ENCODE measurements around the gene CNOT8. TPM values are rescaled to one million over a fixed set of nuclear protein-coding genes. Genes with fewer than 3 reads are reported as not detected.
A peak's percentile ranks its signal among the peaks of the same experiment; 100 is the strongest.
"Not testable (repeated sequence)": the region's sequence is repeated elsewhere in the genome, so short reads cannot be mapped to it uniquely, and the experiment has no call there.

CNOT8 gene
- total RNA-seq, 1 donor from 2014 or later: 45.6 TPM

GRCh38 chr5:154901276-154901675 is 42.8 kb downstream of the CNOT8 start:
- Histone ChIP-seq H3K27ac (ENCODE audit: low read depth, low read length) (no peak overlapping the region), H3K27me3 (ENCODE audit: insufficient read depth, low read length) (no peaks in the 10 kb centered on the region), H3K36me3 (ENCODE audit: insufficient read depth, low read length) (peaks cover 62% of the 10 kb centered on the region), H3K4me3 (ENCODE audit: insufficient read depth, low read depth, low read length) (no peak overlapping the region), H3K4me2 (ENCODE audit: low read length) (no peak overlapping the region), H2AFZ (ENCODE audit: low read depth, low read length) (no peak overlapping the region), H3K9me3 (ENCODE audit: insufficient read depth, low read depth, low read length) (no peaks in the 10 kb centered on the region), H3K9ac (ENCODE audit: low read length) (no peak overlapping the region), H3K4me1 (ENCODE audit: insufficient read depth, low read length) (no peaks in the 10 kb centered on the region), H4K20me1 (ENCODE audit: insufficient read depth, low read length) (no peaks in the 10 kb centered on the region), H3K79me2 (ENCODE audit: insufficient read depth, low read length) (no peaks in the 10 kb centered on the region)
- TF ChIP-seq CTCF (IDR thresholded peaks at IDR 0.05; ENCODE audit: insufficient read depth, low read depth, low read length) (no peak), EZH2 (IDR thresholded peaks at IDR 0.05; ENCODE audit: insufficient read depth, low read length) (no peak)
- peaks cover 22% of the 10 kb centered on the region for H3K36me3 Mint-ChIP-seq (ENCODE audit: low read depth, unreplicated experiment)
- no peak for FAIRE-seq
- H3K27ac Mint-ChIP-seq (ENCODE audit: unreplicated experiment): no peak overlapping the region
- peak; percentile 10 for DNase-seq (ENCODE audit: low read depth)
- no peaks in the 10 kb centered on the region for H3K4me1 Mint-ChIP-seq (ENCODE audit: low read depth, unreplicated experiment)
- H3K9me3 Mint-ChIP-seq (ENCODE audit: unreplicated experiment): no peaks in the 10 kb centered on the region
- no peak overlapping the region for H3K4me3 Mint-ChIP-seq (ENCODE audit: unreplicated experiment)
- H3K27me3 Mint-ChIP-seq (ENCODE audit: low read depth, unreplicated experiment): no peaks in the 10 kb centered on the region

GRCh38 chr5:154901913-154902312 is 43.5 kb downstream of the CNOT8 start:
- TF ChIP-seq CTCF (IDR thresholded peaks at IDR 0.05; ENCODE audit: insufficient read depth, low read depth, low read length) (no peak), EZH2 (IDR thresholded peaks at IDR 0.05; ENCODE audit: insufficient read depth, low read length) (no peak)
- H3K4me3 ChIP-seq (ENCODE audit: insufficient read depth, low read depth, low read length): no peak overlapping the region
- H3K27ac Mint-ChIP-seq (ENCODE audit: unreplicated experiment): no peak overlapping the region
- H3K9me3 Mint-ChIP-seq (ENCODE audit: unreplicated experiment): no peaks in the 10 kb centered on the region
- no peak overlapping the region for H3K27ac ChIP-seq (ENCODE audit: low read depth, low read length)
- DNase-seq (ENCODE audit: low read depth): no peak
- H3K36me3 ChIP-seq (ENCODE audit: insufficient read depth, low read length): peaks cover 63% of the 10 kb centered on the region
- H3K9ac ChIP-seq (ENCODE audit: low read length): no peak overlapping the region
- no peak for FAIRE-seq
- no peak overlapping the region for H2AFZ ChIP-seq (ENCODE audit: low read depth, low read length)
- peaks cover 20% of the 10 kb centered on the region for H3K36me3 Mint-ChIP-seq (ENCODE audit: low read depth, unreplicated experiment)
- H3K27me3 Mint-ChIP-seq (ENCODE audit: low read depth, unreplicated experiment): no peaks in the 10 kb centered on the region
- H3K4me2 ChIP-seq (ENCODE audit: low read length): no peak overlapping the region
- no peaks in the 10 kb centered on the region for H3K27me3 ChIP-seq (ENCODE audit: insufficient read depth, low read length)
- no peaks in the 10 kb centered on the region for H3K4me1 Mint-ChIP-seq (ENCODE audit: low read depth, unreplicated experiment)
- no peak overlapping the region for H3K4me3 Mint-ChIP-seq (ENCODE audit: unreplicated experiment)
- no peaks in the 10 kb centered on the region for H3K4me1 ChIP-seq (ENCODE audit: insufficient read depth, low read length)
- no peaks in the 10 kb centered on the region for H3K9me3 ChIP-seq (ENCODE audit: insufficient read depth, low read depth, low read length)
- H4K20me1 ChIP-seq (ENCODE audit: insufficient read depth, low read length): no peaks in the 10 kb centered on the region
- no peaks in the 10 kb centered on the region for H3K79me2 ChIP-seq (ENCODE audit: insufficient read depth, low read length)

DNA sequence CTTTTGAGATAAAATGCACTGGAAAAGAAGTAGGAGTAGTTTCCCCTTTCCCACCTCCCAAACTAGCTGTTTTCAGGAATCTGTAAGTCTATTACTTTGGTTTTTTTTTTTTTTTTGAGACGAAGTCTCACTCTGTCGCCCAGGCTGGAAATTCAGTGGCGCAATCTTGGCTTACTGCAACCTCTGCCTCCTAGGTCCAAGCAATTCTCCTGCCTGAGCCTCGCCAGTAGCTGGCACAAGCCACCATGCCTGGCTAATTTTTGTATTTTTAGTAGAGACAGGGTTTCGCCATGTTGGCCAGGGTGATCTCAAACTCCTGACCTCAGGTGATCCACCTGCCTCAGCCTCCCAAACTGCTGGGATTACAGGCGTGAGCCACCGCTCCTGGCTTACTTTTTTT is 47.2 kb downstream of the CNOT8 start:
- peaks cover 48% of the 10 kb centered on the region for H3K36me3 ChIP-seq (ENCODE audit: insufficient read depth, low read length)
- FAIRE-seq; H3K9me3 ChIP-seq (ENCODE audit: insufficient read depth, low read depth, low read length); H3K9ac ChIP-seq (ENCODE audit: low read length); H3K4me1 Mint-ChIP-seq (ENCODE audit: low read depth, unreplicated experiment); H3K27me3 Mint-ChIP-seq (ENCODE audit: low read depth, unreplicated experiment); DNase-seq (ENCODE audit: low read depth); H3K79me2 ChIP-seq (ENCODE audit: insufficient read depth, low read length); H3K27ac Mint-ChIP-seq (ENCODE audit: unreplicated experiment); H3K9me3 Mint-ChIP-seq (ENCODE audit: unreplicated experiment); H3K4me2 ChIP-seq (ENCODE audit: low read length); H3K4me3 Mint-ChIP-seq (ENCODE audit: unreplicated experiment); H3K4me1 ChIP-seq (ENCODE audit: insufficient read depth, low read length); H3K27me3 ChIP-seq (ENCODE audit: insufficient read depth, low read length); H4K20me1 ChIP-seq (ENCODE audit: insufficient read depth, low read length); H2AFZ ChIP-seq (ENCODE audit: low read depth, low read length); H3K4me3 ChIP-seq (ENCODE audit: insufficient read depth, low read depth, low read length); H3K27ac ChIP-seq (ENCODE audit: low read depth, low read length): not testable (repeated sequence)
- H3K36me3 Mint-ChIP-seq (ENCODE audit: low read depth, unreplicated experiment): peaks cover 13% of the 10 kb centered on the region
